IMR-90 (cell line): Measurements from ENCODE around the gene HEBP1. TPM values are rescaled to one million over a fixed set of nuclear protein-coding genes. Genes with fewer than 3 reads are reported as not detected.

Source experiments
- ATAC-seq: fragments of 200-7000 bp; cut with Tn5 transposase; 2 replicates; pipeline ENCODE4 v1.9.1; 2020; ENCODE audit warnings: low read depth, mild to moderate bottlenecking, moderate library complexity
- BruUV-seq: library from RNA; stranded (reverse); fragments of 400-500 nt; replicated peaks from 2 replicates; lab custom pipeline; 2021; lab: Mats Ljungman, UMichigan
- CTCF ChIA-PET: fragments of 300-600 bp; formaldehyde crosslinking; extraction: SDS; loops from one replicate; lab custom pipeline; 2021; ENCODE audit warnings: antibody characterized with exemption; lab: Yijun Ruan, JAX
- POLR2A ChIA-PET: fragments of 300-600 bp; sonication (Branson Sonifier 250); formaldehyde crosslinking; loops from one replicate; lab custom pipeline; 2022; ENCODE audit warnings: antibody characterized with exemption; ENCODE audit not compliant: unreplicated experiment; lab: Charles Lee
- DNase-seq: peaks from one replicate; pipeline ENCODE4 v3.0.0; 2013
- H2AFZ ChIP-seq: replicated peaks from 2 replicates; pipeline ENCODE3; 2013; ENCODE audit warnings: low read length, mild to moderate bottlenecking; ENCODE audit not compliant: poor library complexity
- H2AK5ac ChIP-seq: 2 replicates; pipeline ENCODE4 v1.6.1; 2013; ENCODE audit warnings: low read depth, low read length, inconsistent platforms
- H2AK9ac ChIP-seq: replicated peaks from 2 replicates; pipeline ENCODE3; 2013; ENCODE audit warnings: mild to moderate bottlenecking, low read depth, low read length, moderate library complexity; ENCODE audit not compliant: poor library complexity
- H2BK120ac ChIP-seq: 2 replicates; pipeline ENCODE4 v1.6.1; 2013; ENCODE audit warnings: low read depth, low read length, inconsistent platforms
- H2BK15ac ChIP-seq: 3 replicates; pipeline ENCODE4 v1.6.1; 2013; ENCODE audit warnings: low read depth, low read length, inconsistent platforms
- H2BK20ac ChIP-seq: 2 replicates; pipeline ENCODE4 v1.6.1; 2013; ENCODE audit warnings: low read depth, mild to moderate bottlenecking, inconsistent platforms, low read length, moderate library complexity
- H2BK5ac ChIP-seq: 2 replicates; pipeline ENCODE4 v1.6.1; 2013; ENCODE audit warnings: mild to moderate bottlenecking, low read depth, low read length, inconsistent platforms; ENCODE audit not compliant: poor library complexity, severe bottlenecking
- H3K14ac ChIP-seq: replicated peaks from 2 replicates; pipeline ENCODE4 v1.6.1; 2013; ENCODE audit warnings: low read depth, low read length, inconsistent platforms
- H3K18ac ChIP-seq: 2 replicates; pipeline ENCODE4 v1.6.1; 2013; ENCODE audit warnings: low read depth, low read length, control low read depth
- H3K23ac ChIP-seq: 2 replicates; pipeline ENCODE4 v1.6.1; 2013; ENCODE audit warnings: low read depth, low read length, inconsistent platforms
- H3K27ac ChIP-seq: 2 replicates; pipeline ENCODE4 v1.5.1; 2013; ENCODE audit warnings: mild to moderate bottlenecking, control low read depth, low read length; ENCODE audit not compliant: insufficient read depth
- H3K27me3 ChIP-seq: 2 replicates; pipeline ENCODE4 v1.6.1; 2013; ENCODE audit warnings: low read length; ENCODE audit not compliant: control insufficient read depth, insufficient read depth
- H3K36me3 ChIP-seq: 2 replicates; pipeline ENCODE4 v1.6.1; 2013; ENCODE audit warnings: low read length, mixed read lengths; ENCODE audit not compliant: control insufficient read depth, insufficient read depth
- H3K4ac ChIP-seq: 2 replicates; pipeline ENCODE4 v1.6.1; 2013; ENCODE audit warnings: low read depth, low read length, inconsistent platforms
- H3K4me1 ChIP-seq: 2 replicates; pipeline ENCODE4 v1.6.1; 2013; ENCODE audit warnings: low read length, mixed read lengths; ENCODE audit not compliant: control insufficient read depth, insufficient read depth
- H3K4me2 ChIP-seq: 2 replicates; pipeline ENCODE4 v1.6.1; 2013; ENCODE audit warnings: low read depth, mild to moderate bottlenecking, control low read depth, low read length, moderate library complexity
- H3K4me3 ChIP-seq: 2 replicates; pipeline ENCODE4 v1.5.1; 2013; ENCODE audit warnings: low read depth, mild to moderate bottlenecking, control low read depth, low read length, moderate library complexity; ENCODE audit not compliant: insufficient read depth
- H3K56ac ChIP-seq: 2 replicates; pipeline ENCODE4 v1.6.1; 2013; ENCODE audit warnings: low read length, inconsistent platforms; ENCODE audit not compliant: insufficient read depth; ENCODE audit errors: extremely low read depth
- H3K79me1 ChIP-seq, 2 experiments: 2 replicates each; pipeline ENCODE4 v1.6.1; 2013; ENCODE audit warnings: low read length in 2 of 2, inconsistent platforms in 1 of 2, low read depth in 1 of 2
- H3K9ac ChIP-seq: 2 replicates; pipeline ENCODE4 v1.6.1; 2013; ENCODE audit warnings: low read depth, low read length, control low read depth
- H3K9me1 ChIP-seq: 2 replicates; pipeline ENCODE4 v1.6.1; 2013; ENCODE audit warnings: low read length, inconsistent platforms; ENCODE audit not compliant: insufficient read depth
- H3K9me3 ChIP-seq: 2 replicates; pipeline ENCODE4 v1.6.1; 2013; ENCODE audit warnings: low read length; ENCODE audit not compliant: control insufficient read depth, insufficient read depth
- H4K20me1 ChIP-seq: 2 replicates; pipeline ENCODE4 v1.6.1; 2013; ENCODE audit warnings: low read length, inconsistent platforms; ENCODE audit not compliant: insufficient read depth
- H4K5ac ChIP-seq: 2 replicates; pipeline ENCODE4 v1.6.1; 2013; ENCODE audit warnings: mild to moderate bottlenecking, low read depth, low read length, control low read depth
- H4K8ac ChIP-seq, 2 experiments: 2 replicates each; pipeline ENCODE4 v1.6.1; 2013; ENCODE audit warnings: low read depth in 2 of 2, low read length in 2 of 2, control low read depth in 1 of 2, inconsistent platforms in 1 of 2
- H4K91ac ChIP-seq: 2 replicates; pipeline ENCODE4 v1.6.1; 2013; ENCODE audit warnings: low read depth, low read length, inconsistent platforms; ENCODE audit not compliant: insufficient read depth
- BHLHE40 ChIP-seq: fragments of 150-350 bp; IDR thresholded peaks from 2 replicates; pipeline ENCODE4 v1.6.1; 2016; ENCODE audit warnings: mild to moderate bottlenecking, low read depth, low read length
- CEBPB ChIP-seq: IDR thresholded peaks from 2 replicates; pipeline ENCODE4 v1.6.1; 2012; ENCODE audit warnings: low read depth, low read length, improper control_type of control experiment
- CHD1 ChIP-seq: IDR thresholded peaks from 2 replicates; pipeline ENCODE4 v1.6.1; 2012; ENCODE audit warnings: low read depth, low read length, improper control_type of control experiment
- CTCF ChIP-seq: conservative IDR thresholded peaks from 2 replicates; pipeline ENCODE4 v1.5.1; 2012; ENCODE audit warnings: mild to moderate bottlenecking, low read depth, low read length, improper control_type of control experiment
- ELK1 ChIP-seq: fragments of 150-350 bp; IDR thresholded peaks from 2 replicates; pipeline ENCODE4 v1.6.1; 2016; ENCODE audit warnings: low read depth, mild to moderate bottlenecking, low read length, moderate library complexity, borderline replicate concordance
- FOS ChIP-seq: fragments of 150-350 bp; IDR thresholded peaks from 2 replicates; pipeline ENCODE4 v1.6.1; 2016; ENCODE audit warnings: low read depth, low read length
- MAFK ChIP-seq: IDR thresholded peaks from 2 replicates; pipeline ENCODE4 v1.6.1; 2012; ENCODE audit warnings: low read depth, low read length, improper control_type of control experiment
- MAZ ChIP-seq: IDR thresholded peaks from 2 replicates; pipeline ENCODE4 v1.6.1; 2012; ENCODE audit warnings: low read depth, mild to moderate bottlenecking, low read length, improper control_type of control experiment, moderate library complexity, borderline replicate concordance
- MXI1 ChIP-seq: IDR thresholded peaks from 2 replicates; pipeline ENCODE4 v1.6.1; 2012; ENCODE audit warnings: low read depth, mild to moderate bottlenecking, low read length, moderate library complexity, borderline replicate concordance
- NFE2L2 ChIP-seq: fragments of 150-350 bp; IDR thresholded peaks from 2 replicates; pipeline ENCODE4 v1.6.1; 2016; ENCODE audit warnings: low read depth, mild to moderate bottlenecking, low read length
- POLR2A ChIP-seq: IDR thresholded peaks from 2 replicates; pipeline ENCODE4 v1.6.1; 2012; ENCODE audit warnings: mild to moderate bottlenecking, low read depth, low read length
- RAD21 ChIP-seq: IDR thresholded peaks from 2 replicates; pipeline ENCODE4 v1.6.1; 2012; ENCODE audit warnings: low read length, improper control_type of control experiment
- RCOR1 ChIP-seq: IDR thresholded peaks from 2 replicates; pipeline ENCODE4 v1.6.1; 2012; ENCODE audit warnings: mild to moderate bottlenecking, low read length, improper control_type of control experiment; ENCODE audit not compliant: insufficient replicate concordance
- RFX5 ChIP-seq: IDR thresholded peaks from 2 replicates; pipeline ENCODE4 v1.8.0; 2012; ENCODE audit warnings: low read depth, mild to moderate bottlenecking, low read length, moderate library complexity
- SMC3 ChIP-seq: fragments of 150-350 bp; IDR thresholded peaks from 2 replicates; pipeline ENCODE4 v1.6.1; 2016; ENCODE audit warnings: low read depth, mild to moderate bottlenecking, antibody characterized with exemption, low read length, moderate library complexity
- WGBS, 2 experiments: methylation state at CpG; one replicate each; pipeline versions ENCODE4 v1.1.5 to v1.1.7; 2013; ENCODE audit warnings: missing lambda C conversion rate in 2 of 2; ENCODE audit not compliant: insufficient read length in 1 of 2; ENCODE audit errors: extremely low coverage in 2 of 2; 5-methylcytosine and 5-hydroxymethylcytosine counted together
- dilution Hi-C: fragments of 300-500 bp; cut with HindIII; formaldehyde crosslinking; loops from one replicate; pipeline ENCODE4 v1.14.3; 2018; ENCODE audit warnings: low sequenced_read_pairs; ENCODE audit not compliant: unreplicated experiment
- in situ Hi-C: fragments of 300-500 bp; cut with MboI; formaldehyde crosslinking; loops from 3 replicates; pipeline ENCODE4 v1.14.3; 2019; ENCODE audit warnings: low sequenced_read_pairs, inconsistent platforms, mixed read lengths
- intact Hi-C: fragments of 100-400 bp; cut with micrococcal nuclease; formaldehyde crosslinking; loops from 2 replicates; pipeline ENCODE4 v1.10.0; 2022
- polyA plus RNA-seq, 3 experiments: library from polyadenylated mRNA; depleted of rRNA; stranded (reverse); fragments of >200 nt; gene quantifications; 2 replicates each; pipeline ENCODE4 v1.2.3, GENCODE V29; 2012; ENCODE audit warnings: low replicate concordance in 1 of 3
- total RNA-seq: library from RNA; depleted of rRNA; stranded (reverse); fragments of >200 nt; gene quantifications from 2 replicates; pipeline ENCODE4 v1.2.3, GENCODE V29; 2012
- TF ChIP-seq, protein P1 (sequence below): fragments of 150-350 bp; IDR thresholded peaks from 2 replicates; pipeline ENCODE4 v1.6.1; 2017; ENCODE audit warnings: mild to moderate bottlenecking, antibody characterized with exemption, low read length, low read depth

Gene HEBP1
- total and polyA plus RNA-seq, 2 of the 4 experiments (the other 2 are of a cell fraction): 18.8 to 49.2 TPM

- Histone ChIP-seq H2BK20ac (no peak overlapping the region), H3K4me2 (no peak overlapping the region), H3K9ac (no peak overlapping the region), H2AK9ac (no peak overlapping the region), H3K23ac (no peak overlapping the region), H4K8ac (no peak overlapping the region), H2AK5ac (no peak overlapping the region), H3K36me3 (no peaks in the 10 kb centered on the region), H2BK15ac (no peak overlapping the region), H3K4me3 (no peak overlapping the region), H3K14ac (no peak overlapping the region), H2BK120ac (no peak overlapping the region), H3K4me1 (peaks cover 2% of the 10 kb centered on the region; the same call in 1 of the 2 replicates), H3K9me1 (no peaks in the 10 kb centered on the region), H3K4ac (no peak overlapping the region), H2AFZ (no peak overlapping the region), H4K91ac (no peak overlapping the region), H3K9me3 (no peaks in the 10 kb centered on the region), H3K79me1 (no peaks in the 10 kb centered on the region; a peak in 1 of 4 replicates), H4K5ac (no peak overlapping the region), H3K18ac (no peak overlapping the region), H3K27ac (no peak overlapping the region), H4K20me1 (no peaks in the 10 kb centered on the region), H3K27me3 (no peaks in the 10 kb centered on the region), H3K56ac (no peak overlapping the region), H2BK5ac (no peak overlapping the region)
- POLR2A ChIA-PET: no interaction called here
- TF ChIP-seq BHLHE40 (no peak), RFX5 (no peak), SMC3 (no peak), CEBPB (no peak), MAZ (no peak), CTCF (no peak), RCOR1 (no peak), CHD1 (no peak), ELK1 (no peak), NFE2L2 (no peak), RAD21 (no peak), MAFK (no peak), MXI1 (no peak), FOS (no peak), POLR2A (no peak)
- TF ChIP-seq, protein P1, sequence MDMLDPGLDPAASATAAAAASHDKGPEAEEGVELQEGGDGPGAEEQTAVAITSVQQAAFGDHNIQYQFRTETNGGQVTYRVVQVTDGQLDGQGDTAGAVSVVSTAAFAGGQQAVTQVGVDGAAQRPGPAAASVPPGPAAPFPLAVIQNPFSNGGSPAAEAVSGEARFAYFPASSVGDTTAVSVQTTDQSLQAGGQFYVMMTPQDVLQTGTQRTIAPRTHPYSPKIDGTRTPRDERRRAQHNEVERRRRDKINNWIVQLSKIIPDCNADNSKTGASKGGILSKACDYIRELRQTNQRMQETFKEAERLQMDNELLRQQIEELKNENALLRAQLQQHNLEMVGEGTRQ: no peak
- intact Hi-C loops: loop anchor here (5.0 kb wide), 1 partner anchor 37 kb away; no protein-coding TSS in a partner anchor
- DNase-seq: no peak
- BruUV-seq: no TSS peak
- ATAC-seq: no peak
- CTCF ChIA-PET: no interaction called here
- dilution Hi-C loops: no loop called here
- WGBS, 2 experiments: no CpG with 5 or more reads among the region's 1 CpG
- in situ Hi-C loops: no loop called here
These were observed 60.2 kb downstream of the HEBP1 start for GRCh38 chr12:12939888-12940287.
